Hepatocyte (in vitro differentiated cells): ENCODE results near the gene ARPC1B. TPM values are rescaled to one million over a fixed set of nuclear protein-coding genes. Genes with fewer than 3 reads are reported as not detected.
"Not testable (repeated sequence)": the region's sequence is repeated elsewhere in the genome, so short reads cannot be mapped to it uniquely, and the experiment has no call there.

Experiments used
- DNase-seq: peaks from one replicate; pipeline ENCODE4 v3.0.0-alpha.2; 2016; ENCODE audit warnings: low spot score
- H2AFZ ChIP-seq: fragments of 200-600 bp; sonication (generic); 2 replicates; pipeline ENCODE4 v1.6.0; 2016; ENCODE audit warnings: antibody characterized with exemption, mild to moderate bottlenecking
- H3K27ac ChIP-seq: fragments of 200-600 bp; sonication (generic); 2 replicates; pipeline ENCODE4 v1.5.1; 2016; ENCODE audit warnings: mild to moderate bottlenecking
- H3K27me3 ChIP-seq: fragments of 200-600 bp; sonication (generic); 2 replicates; pipeline ENCODE4 v1.6.1; 2016
- H3K36me3 ChIP-seq: fragments of 200-600 bp; sonication (generic); replicated peaks from 2 replicates; pipeline ENCODE4 v1.5.1; 2016; ENCODE audit warnings: low read depth; ENCODE audit not compliant: insufficient read depth
- H3K4me1 ChIP-seq: fragments of 200-600 bp; sonication (generic); 2 replicates; pipeline ENCODE4 v1.5.1; 2016; ENCODE audit warnings: mild to moderate bottlenecking, moderate library complexity; ENCODE audit not compliant: insufficient read depth
- H3K4me2 ChIP-seq: fragments of 200-600 bp; sonication (generic); 2 replicates; pipeline ENCODE4 v1.6.0; 2016
- H3K4me3 ChIP-seq: fragments of 200-600 bp; sonication (generic); 2 replicates; pipeline ENCODE4 v1.5.1; 2016; ENCODE audit warnings: mild to moderate bottlenecking
- H3K79me2 ChIP-seq: fragments of 200-600 bp; sonication (generic); 2 replicates; pipeline ENCODE4 v1.6.0; 2017; ENCODE audit warnings: mild to moderate bottlenecking
- H3K9me2 ChIP-seq: fragments of 200-600 bp; sonication (generic); replicated peaks from 2 replicates; pipeline ENCODE4 v1.6.0; 2017; ENCODE audit warnings: mild to moderate bottlenecking; ENCODE audit not compliant: insufficient read depth
- H3K9me3 ChIP-seq: fragments of 200-600 bp; sonication (generic); 2 replicates; pipeline ENCODE4 v1.5.1; 2016; ENCODE audit warnings: low read depth, mild to moderate bottlenecking
- H4K20me1 ChIP-seq: fragments of 200-600 bp; sonication (generic); 2 replicates; pipeline ENCODE4 v1.6.0; 2016; ENCODE audit warnings: mild to moderate bottlenecking; ENCODE audit not compliant: insufficient read depth, poor library complexity, severe bottlenecking
- CTCF ChIP-seq: fragments of 200-600 bp; sonication (generic); IDR thresholded peaks from 2 replicates; pipeline ENCODE4 v1.5.1; 2016; ENCODE audit warnings: antibody characterized with exemption, mild to moderate bottlenecking; ENCODE audit not compliant: poor library complexity
- EZH2 ChIP-seq: fragments of 200-600 bp; sonication (generic); IDR thresholded peaks from 2 replicates; pipeline ENCODE4 v1.6.1; 2016; ENCODE audit warnings: antibody characterized with exemption, mild to moderate bottlenecking, borderline replicate concordance
- EZH2phosphoT487 ChIP-seq: fragments of 200-600 bp; sonication (generic); IDR thresholded peaks from one replicate; pipeline ENCODE4 v1.6.1; 2018; ENCODE audit warnings: antibody characterized with exemption, mild to moderate bottlenecking, low read depth, moderate library complexity; ENCODE audit not compliant: unreplicated experiment, severe bottlenecking
- WGBS: methylation state at CpG from one replicate; pipeline ENCODE4 v1.1.6; 2016; ENCODE audit warnings: low lambda C conversion rate; ENCODE audit errors: missing lambda C conversion rate; 5-methylcytosine and 5-hydroxymethylcytosine counted together
- polyA plus RNA-seq: library from polyadenylated mRNA; unstranded; fragments of >200 nt; fragmentation: Nextera tagmentation; extraction: Ambion mirVana; gene quantifications from 2 replicates; pipeline ENCODE4 v1.2.1, GENCODE V29; 2016
- total RNA-seq: library from RNA; depleted of rRNA; stranded (reverse); fragments of >200 nt; gene quantifications from 2 replicates; pipeline ENCODE4 v1.2.3, GENCODE V29; 2014

Gene ARPC1B
- total and polyA plus RNA-seq, 2 experiments from 2014 or later: 153 to 205 TPM

DNA sequence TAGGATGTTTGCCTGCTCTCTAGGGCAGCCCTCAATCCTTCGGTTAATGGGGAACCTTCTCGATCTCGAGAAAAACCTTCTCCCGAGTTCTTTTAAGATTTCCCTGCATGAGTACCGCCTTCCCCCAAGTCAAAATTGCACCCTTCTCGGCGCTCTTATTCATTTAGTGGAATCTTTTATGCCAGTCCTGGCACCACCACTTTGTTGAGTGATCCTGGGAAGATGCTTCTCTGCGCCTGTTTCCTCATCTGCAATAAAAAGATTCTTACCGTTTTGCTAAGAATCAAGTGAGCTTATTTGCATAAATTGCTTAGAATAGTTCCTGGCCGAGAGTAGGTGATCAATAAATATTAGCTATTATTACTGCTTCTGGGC, 48.1 kb upstream of the ARPC1B start:
- no peak for DNase-seq
- Histone ChIP-seq H3K9me2 (no peaks in the 10 kb centered on the region), H3K4me2 (peak overlapping the region; percentile 86), H2AFZ (peak overlapping the region; percentile 45), H3K79me2 (peaks cover 60% of the 10 kb centered on the region), H4K20me1 (peaks cover 15% of the 10 kb centered on the region), H3K4me1 (peaks cover 35% of the 10 kb centered on the region), H3K9me3 (no peaks in the 10 kb centered on the region), H3K27me3 (no peaks in the 10 kb centered on the region), H3K27ac (peak overlapping the region; percentile 93), H3K36me3 (no peaks in the 10 kb centered on the region), H3K4me3 (peak overlapping the region; percentile 90)
- WGBS: 5% methylated on average over 10 of the region's 10 CpGs
- TF ChIP-seq CTCF: no peak
- TF ChIP-seq EZH2: no peak
- no peak for TF ChIP-seq EZH2phosphoT487

DNA sequence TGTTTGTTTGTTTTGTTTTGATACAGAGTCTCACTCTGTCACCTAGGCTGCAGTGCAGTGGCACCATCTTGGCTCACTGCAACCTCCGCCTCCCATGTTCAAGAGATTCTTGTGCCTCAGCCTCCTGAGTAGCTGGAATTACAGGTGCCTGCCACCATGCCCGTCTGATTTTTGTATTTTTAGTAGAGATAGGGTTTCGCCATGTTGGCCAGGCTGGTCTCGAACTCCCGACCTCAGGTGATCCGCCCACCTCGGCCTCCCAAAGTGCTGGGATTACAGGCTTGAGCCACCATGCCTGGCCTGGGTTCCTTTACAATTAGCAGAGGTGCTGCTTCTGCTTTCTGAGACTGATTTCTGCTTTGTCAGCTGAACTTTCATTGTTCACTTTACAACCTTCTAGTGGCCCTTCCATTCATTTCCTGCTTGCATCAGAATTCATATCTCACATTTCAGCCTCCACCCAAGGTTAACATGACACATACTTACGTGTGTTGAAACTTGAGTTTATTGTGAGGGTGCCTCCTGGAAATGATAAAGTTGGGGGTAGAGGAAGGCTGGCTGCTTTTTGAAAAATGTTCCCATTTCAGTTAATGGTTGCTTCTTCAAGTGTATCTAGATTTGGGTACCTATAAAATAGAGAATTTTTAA, 44.1 kb upstream of the ARPC1B start:
- peak; percentile 75 for DNase-seq
- H3K4me2 ChIP-seq: peak overlapping the region; percentile 56
- peaks cover 18% of the 10 kb centered on the region for H4K20me1 ChIP-seq

GRCh38 chr7:99331002-99331401, 43.5 kb upstream of the ARPC1B start:
- peaks cover 30% of the 10 kb centered on the region for H3K4me1 ChIP-seq
- WGBS: 96% methylated on average over 2 of the region's 2 CpGs
- no peak overlapping the region for H3K4me3 ChIP-seq
- H3K4me2 ChIP-seq: peak overlapping the region; percentile 3
- H3K36me3 ChIP-seq: no peaks in the 10 kb centered on the region
- peak overlapping the region; percentile 83 for H3K27ac ChIP-seq
- no peak overlapping the region for H2AFZ ChIP-seq
- H3K9me2 ChIP-seq: no peaks in the 10 kb centered on the region
- peaks cover 18% of the 10 kb centered on the region for H4K20me1 ChIP-seq
- H3K79me2 ChIP-seq: peaks cover 95% of the 10 kb centered on the region
- no peak for TF ChIP-seq CTCF
- no peak for TF ChIP-seq EZH2
- no peak for TF ChIP-seq EZH2phosphoT487
- H3K27me3 ChIP-seq: no peaks in the 10 kb centered on the region
- no peaks in the 10 kb centered on the region for H3K9me3 ChIP-seq
- DNase-seq: no peak

More for the DNA sequence above, 44.1 kb upstream of the ARPC1B start:
- H3K4me1 ChIP-seq: peaks cover 30% of the 10 kb centered on the region
- not testable (repeated sequence) for H3K4me3 ChIP-seq, H3K9me2 ChIP-seq, H3K36me3 ChIP-seq, H3K27me3 ChIP-seq, H2AFZ ChIP-seq, H3K9me3 ChIP-seq
- H3K27ac ChIP-seq: peak overlapping the region; percentile 93
- 75% methylated on average over 8 of the region's 8 CpGs for WGBS
- H3K79me2 ChIP-seq: peaks cover 91% of the 10 kb centered on the region

- Histone ChIP-seq H3K4me2 (no peak overlapping the region), H3K4me3 (no peak overlapping the region), H3K27me3 (no peaks in the 10 kb centered on the region), H3K36me3 (no peaks in the 10 kb centered on the region), H3K4me1 (no peaks in the 10 kb centered on the region), H3K79me2 (peaks cover 54% of the 10 kb centered on the region), H3K27ac (no peak overlapping the region), H2AFZ (no peak overlapping the region), H3K9me3 (no peaks in the 10 kb centered on the region), H4K20me1 (no peaks in the 10 kb centered on the region), H3K9me2 (no peaks in the 10 kb centered on the region)
- DNase-seq: no peak
- no peak for TF ChIP-seq EZH2phosphoT487
- no peak for TF ChIP-seq EZH2
- no peak for TF ChIP-seq CTCF
- 96% methylated on average over 3 of the region's 3 CpGs for WGBS
Observed at GRCh38 chr7:99339595-99339994, 34.9 kb upstream of the ARPC1B start.
